GM12801 (cell line): ENCODE measurements around the gene RRM2.

Experiments used
- CTCF ChIP-seq: IDR thresholded peaks from one replicate; pipeline ENCODE4 v1.5.1; 2011; ENCODE audit warnings: control low read depth; ENCODE audit not compliant: insufficient read length; ENCODE audit errors: extremely low read depth

RRM2 gene

GRCh38 chr2:10162586-10163497 is 40.3 kb downstream of the RRM2 start:
- no peak for TF ChIP-seq CTCF

GRCh38 chr2:10163498-10164486 is 41.3 kb downstream of the RRM2 start:
- TF ChIP-seq CTCF = no peak

- TF ChIP-seq CTCF = no peak
Observed at GRCh38 chr2:10164601-10165000, 42.1 kb downstream of the RRM2 start.

- TF ChIP-seq CTCF = no peak
Observed at GRCh38 chr2:10165282-10165681, 42.7 kb downstream of the RRM2 start.

- TF ChIP-seq CTCF = no peak
Observed at GRCh38 chr2:10165861-10166675, 43.5 kb downstream of the RRM2 start.

- TF ChIP-seq CTCF = no peak
Observed at GRCh38 chr2:10166676-10167292, 44.2 kb downstream of the RRM2 start.
